ENCODE results near the gene TGM2. TPM values are rescaled to one million over a fixed set of nuclear protein-coding genes. Genes with fewer than 3 reads are reported as not detected.

The TGM2 gene
- polyA plus RNA-seq, 1 donor (not counting 4 experiments of a cell fraction or from before 2014, with no cell fraction given) = 18.7 TPM

DNA sequence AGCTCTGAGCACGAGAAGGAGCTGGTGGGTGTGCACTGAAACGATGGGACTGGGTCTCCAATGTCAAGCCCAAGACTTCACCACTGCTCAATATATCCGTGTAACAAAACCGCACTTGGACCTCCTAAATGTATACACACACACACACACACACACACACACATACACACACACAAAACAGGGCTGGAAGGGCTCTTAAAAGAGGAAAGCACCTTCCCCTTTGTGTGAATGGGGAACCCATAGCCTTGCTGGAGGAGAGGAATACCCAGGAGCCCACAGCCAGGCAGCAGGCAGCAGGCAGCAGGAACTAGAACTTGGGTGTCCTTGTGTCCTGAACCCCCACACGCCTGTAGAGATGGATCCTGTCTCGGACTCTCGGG, 29.8 kb downstream of the TGM2 start:
- no peaks in the 10 kb centered on the region for H3K9me3 ChIP-seq (ENCODE audit: control insufficient read depth, low read depth, low read length)
- no peak for DNase-seq (ENCODE audit: low read depth, low spot score)
- no peak overlapping the region for H3K27ac ChIP-seq (ENCODE audit: control insufficient read depth, insufficient read depth, low read length)
- no peaks in the 10 kb centered on the region for H3K27me3 ChIP-seq (ENCODE audit: control insufficient read depth, extremely low read depth, insufficient read depth, low read length)
- H4K20me1 ChIP-seq (ENCODE audit: control insufficient read depth, extremely low read depth, insufficient read depth, low read length) = no peaks in the 10 kb centered on the region
- dilution Hi-C loops (cut with MboI; ENCODE audit: extremely low pct_ligation_motif_present, low sequenced_read_pairs) = no loop called here
- H3K9ac ChIP-seq (ENCODE audit: control insufficient read depth, extremely low read depth, insufficient read depth, low read length) = no peak overlapping the region
- no peaks in the 10 kb centered on the region for H3K79me2 ChIP-seq (ENCODE audit: control insufficient read depth, insufficient read depth, low read length)
- TF ChIP-seq CTCF (optimal IDR thresholded peaks at IDR 0.05 in 1 of 3, IDR thresholded peaks at IDR 0.05 in 1 of 3, conservative IDR thresholded peaks at IDR 0.05 in 1 of 3; ENCODE audit: extremely low read depth in 1 of 3, insufficient read depth in 2 of 3, low read length in 3 of 3) (no peak), EZH2 (IDR thresholded peaks at IDR 0.05; ENCODE audit: low read length) (no peak)
- H3K9me1 ChIP-seq (ENCODE audit: control insufficient read depth, extremely low read depth, insufficient read depth, low read length) = no peaks in the 10 kb centered on the region
- peaks cover 13% of the 10 kb centered on the region for H3K4me1 ChIP-seq (ENCODE audit: control insufficient read depth, extremely low read depth, insufficient read depth, low read length)
- FAIRE-seq = no peak
- H2AFZ ChIP-seq (ENCODE audit: control insufficient read depth, low read length) = no peak overlapping the region
- H3K4me2 ChIP-seq (ENCODE audit: control insufficient read depth, extremely low read depth, insufficient read depth, low read depth, low read length) = no peak overlapping the region
- H3K4me3 ChIP-seq (ENCODE audit: control insufficient read depth in 2 of 3, extremely low read depth in 1 of 3, insufficient read depth in 2 of 3, low read depth in 1 of 3, low read length in 3 of 3) = no peak overlapping the region
- peaks cover 0 to 2% of the 10 kb centered on the region in 2 experiments for H3K36me3 ChIP-seq (ENCODE audit: control insufficient read depth in 2 of 2, extremely low read depth in 1 of 2, insufficient read depth in 2 of 2, low read length in 2 of 2)

- Histone ChIP-seq H2AFZ (ENCODE audit: control insufficient read depth, low read length) (no peak overlapping the region), H4K20me1 (ENCODE audit: control insufficient read depth, extremely low read depth, insufficient read depth, low read length) (no peaks in the 10 kb centered on the region), H3K27me3 (ENCODE audit: control insufficient read depth, extremely low read depth, insufficient read depth, low read length) (no peaks in the 10 kb centered on the region), H3K27ac (ENCODE audit: control insufficient read depth, insufficient read depth, low read length) (no peak overlapping the region), H3K9me3 (ENCODE audit: control insufficient read depth, low read depth, low read length) (no peaks in the 10 kb centered on the region), H3K36me3 (ENCODE audit: control insufficient read depth in 2 of 2, extremely low read depth in 1 of 2, insufficient read depth in 2 of 2, low read length in 2 of 2) (peaks cover 0 to 2% of the 10 kb centered on the region in 2 experiments), H3K9ac (ENCODE audit: control insufficient read depth, extremely low read depth, insufficient read depth, low read length) (no peak overlapping the region), H3K4me2 (ENCODE audit: control insufficient read depth, extremely low read depth, insufficient read depth, low read depth, low read length) (no peak overlapping the region), H3K4me1 (ENCODE audit: control insufficient read depth, extremely low read depth, insufficient read depth, low read length) (peaks cover 13% of the 10 kb centered on the region), H3K4me3 (ENCODE audit: control insufficient read depth in 2 of 3, extremely low read depth in 1 of 3, insufficient read depth in 2 of 3, low read depth in 1 of 3, low read length in 3 of 3) (no peak overlapping the region), H3K9me1 (ENCODE audit: control insufficient read depth, extremely low read depth, insufficient read depth, low read length) (no peaks in the 10 kb centered on the region), H3K79me2 (ENCODE audit: control insufficient read depth, insufficient read depth, low read length) (no peaks in the 10 kb centered on the region)
- TF ChIP-seq EZH2 (IDR thresholded peaks at IDR 0.05; ENCODE audit: low read length) (no peak), CTCF (optimal IDR thresholded peaks at IDR 0.05 in 1 of 3, IDR thresholded peaks at IDR 0.05 in 1 of 3, conservative IDR thresholded peaks at IDR 0.05 in 1 of 3; ENCODE audit: extremely low read depth in 1 of 3, insufficient read depth in 2 of 3, low read length in 3 of 3) (no peak)
- dilution Hi-C loops (cut with MboI; ENCODE audit: extremely low pct_ligation_motif_present, low sequenced_read_pairs) = no loop called here
- DNase-seq (ENCODE audit: low read depth, low spot score) (no peak), FAIRE-seq (no peak)
Measured at GRCh38 chr20:38134427-38135270, 30.4 kb downstream of the TGM2 start.
